Lower leg skin (tissue), 4 donors: ENCODE data around the gene TBCD. TPM values are rescaled to one million over a fixed set of nuclear protein-coding genes. Genes with fewer than 3 reads are reported as not detected.
"Not testable (repeated sequence)": the region's sequence is repeated elsewhere in the genome, so short reads cannot be mapped to it uniquely, and the experiment has no call there.

Experiments used
- DNase-seq, 2 donors: peaks; one replicate each; pipeline ENCODE4 v3.0.0-alpha.2; 2019; ENCODE audit warnings: low spot score in 2 of 2
- H3K4me3 ChIP-seq: fragments of 200-600 bp; sonication (generic); 2 replicates; pipeline ENCODE4 v1.5.1; 2017; ENCODE audit warnings: mild to moderate bottlenecking, low read depth; ENCODE audit not compliant: poor library complexity, severe bottlenecking
- POLR2A ChIP-seq, 2 donors: fragments of 450-650 bp; IDR thresholded peaks; one replicate each; pipeline ENCODE4 v1.6.1; 2016 to 2017; ENCODE audit warnings: antibody characterized with exemption in 2 of 2, mild to moderate bottlenecking in 1 of 2, moderate library complexity in 1 of 2
- WGBS, 2 donors: methylation state at CpG; one replicate each; pipeline ENCODE4 v1.1.5; 2018; 5-methylcytosine and 5-hydroxymethylcytosine counted together
- intact Hi-C: fragments of 100-400 bp; cut with DNase I; formaldehyde crosslinking; loops from one replicate; pipeline ENCODE4 v1.15.0; 2023; ENCODE audit warnings: low total_unique reads
- total RNA-seq, 4 donors: library from RNA; depleted of rRNA; stranded (reverse); fragments of >200 nt; gene quantifications; one replicate each; pipeline ENCODE4 v1.1.0, GENCODE V29; 2016
- TF ChIP-seq, protein P1 (sequence below), 3 donors: fragments of 450-650 bp; IDR thresholded peaks; one replicate each; pipeline ENCODE4 v1.5.1; 2016; ENCODE audit warnings: antibody characterized with exemption in 3 of 3, mild to moderate bottlenecking in 3 of 3, moderate library complexity in 2 of 3

The TBCD gene
- total RNA-seq, 4 donors from 2014 or later, result 38.7 to 73.4 (median 51.5) TPM

DNA sequence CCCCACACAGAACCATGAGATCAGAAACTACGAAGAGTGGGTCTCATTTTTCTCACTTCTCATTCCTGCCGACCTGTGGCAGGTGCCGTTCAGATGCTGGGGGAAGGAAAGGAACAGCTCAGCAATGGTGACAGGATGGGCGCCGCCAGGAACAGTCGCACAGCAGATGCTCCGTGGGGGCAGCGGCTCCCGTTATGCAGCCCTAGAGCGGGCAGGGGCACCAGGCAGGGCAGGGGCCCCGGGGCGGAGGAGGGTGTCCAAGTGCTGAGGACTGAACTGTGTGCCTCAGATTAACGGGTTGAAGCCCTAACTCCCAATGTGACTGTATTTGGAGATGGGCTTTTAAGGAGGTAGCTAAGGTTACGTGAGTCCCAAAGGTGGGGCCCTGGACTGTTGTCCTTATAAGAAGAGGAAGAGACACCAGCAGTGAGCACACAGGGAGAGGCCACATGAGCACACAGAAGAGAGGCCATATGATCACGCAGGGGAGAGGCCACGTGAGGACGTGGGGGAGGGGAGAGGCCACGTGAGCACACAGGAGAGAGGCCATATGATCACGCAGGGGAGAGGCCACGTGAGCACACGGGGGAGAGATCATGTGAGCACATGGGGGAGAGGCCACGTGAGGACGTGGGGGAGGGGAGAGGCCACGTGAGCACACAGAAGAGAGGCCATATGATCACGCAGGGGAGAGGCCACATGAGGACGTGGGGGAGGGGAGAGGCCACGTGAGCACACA is 231.8 kb downstream of the TBCD start:
- WGBS, 2 donors, result 90 to 92% methylated on average over 27 of the region's 27 CpGs
- no peak for DNase-seq
- TF ChIP-seq, protein P1, sequence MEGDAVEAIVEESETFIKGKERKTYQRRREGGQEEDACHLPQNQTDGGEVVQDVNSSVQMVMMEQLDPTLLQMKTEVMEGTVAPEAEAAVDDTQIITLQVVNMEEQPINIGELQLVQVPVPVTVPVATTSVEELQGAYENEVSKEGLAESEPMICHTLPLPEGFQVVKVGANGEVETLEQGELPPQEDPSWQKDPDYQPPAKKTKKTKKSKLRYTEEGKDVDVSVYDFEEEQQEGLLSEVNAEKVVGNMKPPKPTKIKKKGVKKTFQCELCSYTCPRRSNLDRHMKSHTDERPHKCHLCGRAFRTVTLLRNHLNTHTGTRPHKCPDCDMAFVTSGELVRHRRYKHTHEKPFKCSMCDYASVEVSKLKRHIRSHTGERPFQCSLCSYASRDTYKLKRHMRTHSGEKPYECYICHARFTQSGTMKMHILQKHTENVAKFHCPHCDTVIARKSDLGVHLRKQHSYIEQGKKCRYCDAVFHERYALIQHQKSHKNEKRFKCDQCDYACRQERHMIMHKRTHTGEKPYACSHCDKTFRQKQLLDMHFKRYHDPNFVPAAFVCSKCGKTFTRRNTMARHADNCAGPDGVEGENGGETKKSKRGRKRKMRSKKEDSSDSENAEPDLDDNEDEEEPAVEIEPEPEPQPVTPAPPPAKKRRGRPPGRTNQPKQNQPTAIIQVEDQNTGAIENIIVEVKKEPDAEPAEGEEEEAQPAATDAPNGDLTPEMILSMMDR (IDR thresholded peaks at IDR 0.05), result no peak
- no peak for TF ChIP-seq POLR2A (IDR thresholded peaks at IDR 0.05)
- intact Hi-C loops, result no loop called here
- no peak overlapping the region for H3K4me3 ChIP-seq

DNA sequence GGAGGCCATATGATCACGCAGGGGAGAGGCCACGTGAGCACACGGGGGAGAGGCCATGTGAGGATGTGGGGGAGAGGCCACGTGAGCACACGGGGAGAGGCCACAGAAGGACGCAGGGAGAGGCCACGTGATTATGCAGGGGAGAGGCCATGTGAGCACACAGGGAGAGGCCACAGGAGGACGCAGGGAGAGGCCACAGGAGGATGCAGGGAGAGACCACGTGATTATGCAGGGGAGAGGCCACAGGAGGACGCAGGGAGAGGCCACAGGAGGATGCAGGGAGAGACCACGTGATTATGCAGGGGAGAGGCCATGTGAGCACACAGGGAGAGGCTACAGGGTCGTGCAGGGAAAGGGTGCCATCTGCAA is 232.4 kb downstream of the TBCD start:
- intact Hi-C loops, H3K4me3 ChIP-seq, DNase-seq: not testable (repeated sequence)
- WGBS, 2 donors, result 83 to 88% methylated on average over 12 of the region's 12 CpGs

DNA sequence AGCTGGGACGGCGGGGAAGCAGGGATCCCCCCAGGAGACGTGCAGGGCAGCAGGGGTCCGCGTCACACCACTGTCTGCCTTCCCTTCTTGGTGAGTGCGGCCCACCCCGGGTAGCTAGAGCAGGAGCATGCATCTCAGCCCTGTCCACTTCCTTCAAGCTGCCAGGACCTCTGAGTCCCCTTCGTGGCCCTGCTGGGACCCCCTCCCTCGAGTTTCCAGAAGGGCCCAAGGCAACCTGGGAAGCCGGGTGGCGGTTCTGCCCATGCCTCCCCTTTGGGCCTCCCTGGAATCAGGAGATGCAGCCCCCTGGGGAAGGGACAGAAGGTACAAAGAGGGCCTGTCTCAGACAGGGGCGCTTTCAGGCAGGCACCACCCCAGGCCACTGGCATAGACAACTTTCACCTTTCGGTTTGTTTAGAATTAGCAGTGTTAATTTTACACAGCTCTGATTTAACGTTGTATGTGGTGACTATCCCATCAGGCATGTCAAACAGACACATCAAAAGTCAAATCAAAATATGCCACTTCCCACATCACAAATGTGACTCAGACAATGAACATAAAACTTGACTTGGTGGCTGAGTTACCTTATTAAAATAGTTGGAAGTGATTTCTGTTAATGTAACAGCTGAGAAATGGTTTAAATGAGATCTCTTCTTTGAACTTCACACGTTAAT is 233.0 kb downstream of the TBCD start:
- H3K4me3 ChIP-seq, result no peak overlapping the region
- TF ChIP-seq, protein P1 (IDR thresholded peaks at IDR 0.05), result no peak
- TF ChIP-seq POLR2A (IDR thresholded peaks at IDR 0.05), result no peak
- DNase-seq, result no peak
- intact Hi-C loops, result no loop called here
- 88 to 91% methylated on average over 13 to 15 of the region's 15 CpGs for WGBS, 2 donors

DNA sequence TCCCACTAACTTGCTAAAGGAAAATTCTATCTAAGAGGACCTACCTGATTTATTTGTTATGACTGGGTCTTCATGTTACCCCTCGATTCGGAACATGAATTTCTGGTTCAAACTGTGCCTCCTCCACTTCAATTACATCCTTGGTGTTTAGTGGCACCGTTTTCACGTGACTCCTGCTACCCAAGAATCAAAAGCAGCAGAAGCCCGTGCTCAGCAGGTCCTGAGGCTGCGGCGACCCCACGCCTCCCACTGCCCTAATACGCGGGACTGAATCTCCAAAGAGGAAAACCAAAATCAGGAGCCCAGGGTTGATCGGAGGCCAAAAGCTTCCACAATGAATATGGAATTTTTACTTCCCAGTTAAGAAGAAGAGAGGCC is 233.6 kb downstream of the TBCD start:
- no peak for TF ChIP-seq POLR2A (IDR thresholded peaks at IDR 0.05)
- TF ChIP-seq, protein P1 (IDR thresholded peaks at IDR 0.05), result no peak
- 87 to 94% methylated on average over 11 of the region's 11 CpGs for WGBS, 2 donors
- intact Hi-C loops, result no loop called here
- DNase-seq, result no peak
- H3K4me3 ChIP-seq, result no peak overlapping the region

DNA sequence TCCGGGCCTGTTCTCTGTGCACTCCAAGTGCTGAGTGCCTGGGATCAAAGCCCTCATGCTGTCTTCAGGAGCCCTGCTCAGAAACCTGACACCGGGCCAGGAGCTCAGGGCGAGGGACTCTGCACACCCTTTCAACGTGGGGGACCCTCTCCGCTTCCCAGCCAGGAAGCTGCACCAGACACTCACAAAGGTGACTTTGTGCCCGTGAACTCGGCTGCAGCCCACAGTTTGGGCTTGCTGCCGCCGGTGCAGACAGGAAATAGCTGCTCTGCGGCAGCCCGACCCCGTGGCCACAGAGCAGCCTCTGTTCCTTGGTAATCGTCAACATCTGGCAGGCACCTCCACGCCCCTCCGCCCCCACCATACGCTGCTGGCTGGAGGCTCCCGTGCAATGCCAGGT is 234.1 kb downstream of the TBCD start:
- DNase-seq, result peak in 1 of 2 donors; percentile 86
- intact Hi-C loops, result no loop called here
- H3K4me3 ChIP-seq, result no peak overlapping the region
- TF ChIP-seq, protein P1 (IDR thresholded peaks at IDR 0.05), result no peak
- no peak for TF ChIP-seq POLR2A (IDR thresholded peaks at IDR 0.05)
- WGBS, 2 donors, result 14 to 23% methylated on average over 16 of the region's 17 CpGs

DNA sequence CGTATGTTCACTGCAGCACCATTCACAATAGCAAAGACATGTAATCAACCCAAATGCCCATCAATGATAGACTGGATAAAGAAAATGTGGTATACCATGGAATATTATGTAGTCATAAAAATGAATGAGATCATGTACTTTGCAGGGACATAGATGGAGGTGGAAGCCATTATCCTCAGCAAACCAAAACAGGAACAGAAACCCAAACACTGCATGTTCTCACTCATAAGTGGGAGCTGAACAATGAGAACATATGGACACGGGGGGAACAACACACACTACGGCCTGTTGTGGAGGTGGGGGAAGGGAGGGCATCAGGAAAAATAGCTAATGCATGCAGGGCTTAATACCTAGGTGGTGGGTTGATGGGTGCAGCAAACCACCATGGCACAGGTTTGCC is 237.2 kb downstream of the TBCD start:
- WGBS, 2 donors, result 89 to 94% methylated on average over 3 of the region's 3 CpGs
- intact Hi-C loops, DNase-seq: not testable (repeated sequence)

More for the DNA sequence above, 237.2 kb downstream of the TBCD start:
- not testable (repeated sequence) for H3K4me3 ChIP-seq
